Prostate gland (tissue), 2 donors: ENCODE results near the gene AGR2.

Experiments used
- POLR2A ChIP-seq: fragments of 450-650 bp; IDR thresholded peaks from one replicate; pipeline ENCODE4 v1.6.1; 2016; ENCODE audit warnings: antibody characterized with exemption, mild to moderate bottlenecking
- POLR2AphosphoS5 ChIP-seq: sonication (generic); formaldehyde crosslinking; IDR thresholded peaks from one replicate; pipeline ENCODE4 v1.6.1; 2017; ENCODE audit warnings: antibody characterized with exemption
- TF ChIP-seq, protein P1 (sequence below), 4 experiments: fragments of 200-600 bp in 2 of 4; fragments of 450-650 bp in 2 of 4; sonication (generic) in 2 of 4; IDR thresholded peaks; 1 replicate in 3 of 4; 2 replicates in 1 of 4; pipeline ENCODE4 v1.5.1; 2016 to 2019; ENCODE audit warnings: antibody characterized with exemption in 4 of 4, mild to moderate bottlenecking in 2 of 4, moderate library complexity in 2 of 4

DNA sequence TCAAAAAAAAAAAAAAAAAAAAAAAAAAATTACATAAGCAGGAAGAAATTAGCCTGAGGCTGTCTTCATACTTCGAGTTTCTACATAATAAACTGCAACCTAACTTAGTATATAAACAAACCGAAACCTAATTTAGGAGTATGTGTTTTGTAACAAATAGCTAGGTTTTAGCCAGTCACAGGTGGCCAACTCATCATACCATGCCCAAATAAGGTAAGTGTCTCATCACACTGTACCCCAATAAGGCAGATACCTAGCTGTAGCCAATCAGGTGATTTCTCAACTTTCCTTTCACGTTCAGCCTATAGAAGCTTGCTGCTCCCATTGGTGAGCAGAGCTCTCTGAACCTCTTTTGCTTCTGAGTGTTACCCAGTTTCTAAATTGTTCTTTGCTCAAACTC is 13.9 kb upstream of the AGR2 start:
- TF ChIP-seq, protein P1, sequence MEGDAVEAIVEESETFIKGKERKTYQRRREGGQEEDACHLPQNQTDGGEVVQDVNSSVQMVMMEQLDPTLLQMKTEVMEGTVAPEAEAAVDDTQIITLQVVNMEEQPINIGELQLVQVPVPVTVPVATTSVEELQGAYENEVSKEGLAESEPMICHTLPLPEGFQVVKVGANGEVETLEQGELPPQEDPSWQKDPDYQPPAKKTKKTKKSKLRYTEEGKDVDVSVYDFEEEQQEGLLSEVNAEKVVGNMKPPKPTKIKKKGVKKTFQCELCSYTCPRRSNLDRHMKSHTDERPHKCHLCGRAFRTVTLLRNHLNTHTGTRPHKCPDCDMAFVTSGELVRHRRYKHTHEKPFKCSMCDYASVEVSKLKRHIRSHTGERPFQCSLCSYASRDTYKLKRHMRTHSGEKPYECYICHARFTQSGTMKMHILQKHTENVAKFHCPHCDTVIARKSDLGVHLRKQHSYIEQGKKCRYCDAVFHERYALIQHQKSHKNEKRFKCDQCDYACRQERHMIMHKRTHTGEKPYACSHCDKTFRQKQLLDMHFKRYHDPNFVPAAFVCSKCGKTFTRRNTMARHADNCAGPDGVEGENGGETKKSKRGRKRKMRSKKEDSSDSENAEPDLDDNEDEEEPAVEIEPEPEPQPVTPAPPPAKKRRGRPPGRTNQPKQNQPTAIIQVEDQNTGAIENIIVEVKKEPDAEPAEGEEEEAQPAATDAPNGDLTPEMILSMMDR (IDR thresholded peaks at IDR 0.05): no peak
- TF ChIP-seq POLR2A: no peak
- no peak for TF ChIP-seq POLR2AphosphoS5
